ENCODE results near the gene BTBD10. TPM values are rescaled to one million over a fixed set of nuclear protein-coding genes. Genes with fewer than 3 reads are reported as not detected.

Gene BTBD10
- total RNA-seq, 1 experiment from 2014 or later: 18.4 TPM

- peaks cover 6% of the 10 kb centered on the region for H3K9me3 ChIP-seq (ENCODE audit: low read depth, low read length, poor library complexity, severe bottlenecking)
- POLR2A ChIA-PET (ENCODE audit: low non-redundant PET): no interaction called here
- CTCF ChIA-PET: no interaction called here
Measured at GRCh38 chr11:13429836-13430235, 33.2 kb downstream of the BTBD10 start.

GRCh38 chr11:13429288-13429687 is 33.7 kb downstream of the BTBD10 start:
- CTCF ChIA-PET: no interaction called here

More at GRCh38 chr11:13429836-13430235, 33.2 kb downstream of the BTBD10 start:
- H3K4me3 ChIP-seq (ENCODE audit: low read depth, low read length, poor library complexity, severe bottlenecking): no peak overlapping the region
- no peak overlapping the region for H3K27ac ChIP-seq (ENCODE audit: low read depth, low read length, poor library complexity, severe bottlenecking)
- TF ChIP-seq CTCF (conservative IDR thresholded peaks at IDR 0.05; ENCODE audit: low read depth, low read length) (no peak), EZH2 (IDR thresholded peaks at IDR 0.05; ENCODE audit: borderline replicate concordance, low read depth, low read length, poor library complexity, severe bottlenecking) (no peak)
- intact Hi-C loops (cut with micrococcal nuclease; ENCODE audit: unreplicated experiment): no loop called here
- H3K4me1 ChIP-seq (ENCODE audit: insufficient read depth, low read length, poor library complexity, severe bottlenecking): no peaks in the 10 kb centered on the region
- no TSS peak for BruUV-seq (replicated peaks)
- no peak for DNase-seq (ENCODE audit: low spot score)
- no peaks in the 10 kb centered on the region for H3K27me3 ChIP-seq (replicated peaks; ENCODE audit: insufficient read depth, low read depth, low read length, poor library complexity)
- H3K36me3 ChIP-seq (ENCODE audit: insufficient read depth, low read length, poor library complexity, severe bottlenecking): no peaks in the 10 kb centered on the region

GRCh38 chr11:13427440-13427839 is 35.6 kb downstream of the BTBD10 start:
- Histone ChIP-seq H3K4me1 (ENCODE audit: insufficient read depth, low read length, poor library complexity, severe bottlenecking) (no peaks in the 10 kb centered on the region), H3K4me3 (ENCODE audit: low read depth, low read length, poor library complexity, severe bottlenecking) (no peak overlapping the region), H3K27me3 (replicated peaks; ENCODE audit: insufficient read depth, low read depth, low read length, poor library complexity) (no peaks in the 10 kb centered on the region), H3K27ac (ENCODE audit: low read depth, low read length, poor library complexity, severe bottlenecking) (no peak overlapping the region), H3K9me3 (ENCODE audit: low read depth, low read length, poor library complexity, severe bottlenecking) (peaks cover 6% of the 10 kb centered on the region), H3K36me3 (ENCODE audit: insufficient read depth, low read length, poor library complexity, severe bottlenecking) (no peaks in the 10 kb centered on the region)
- no TSS peak for BruUV-seq (replicated peaks)
- ChIA-PET CTCF (no interaction called here), POLR2A (ENCODE audit: low non-redundant PET) (no interaction called here)
- no peak for TF ChIP-seq CTCF (conservative IDR thresholded peaks at IDR 0.05; ENCODE audit: low read depth, low read length)
- TF ChIP-seq EZH2 (IDR thresholded peaks at IDR 0.05; ENCODE audit: borderline replicate concordance, low read depth, low read length, poor library complexity, severe bottlenecking): no peak
- intact Hi-C loops (cut with micrococcal nuclease; ENCODE audit: unreplicated experiment): no loop called here
- no peak for DNase-seq (ENCODE audit: low spot score)

More at GRCh38 chr11:13429288-13429687, 33.7 kb downstream of the BTBD10 start:
- no peak overlapping the region for H3K27ac ChIP-seq (ENCODE audit: low read depth, low read length, poor library complexity, severe bottlenecking)
- no TSS peak for BruUV-seq (replicated peaks)
- H3K4me1 ChIP-seq (ENCODE audit: insufficient read depth, low read length, poor library complexity, severe bottlenecking): no peaks in the 10 kb centered on the region
- POLR2A ChIA-PET (ENCODE audit: low non-redundant PET): no interaction called here
- DNase-seq (ENCODE audit: low spot score): no peak
- no peaks in the 10 kb centered on the region for H3K27me3 ChIP-seq (replicated peaks; ENCODE audit: insufficient read depth, low read depth, low read length, poor library complexity)
- peaks cover 6% of the 10 kb centered on the region for H3K9me3 ChIP-seq (ENCODE audit: low read depth, low read length, poor library complexity, severe bottlenecking)
- TF ChIP-seq CTCF (conservative IDR thresholded peaks at IDR 0.05; ENCODE audit: low read depth, low read length) (no peak), EZH2 (IDR thresholded peaks at IDR 0.05; ENCODE audit: borderline replicate concordance, low read depth, low read length, poor library complexity, severe bottlenecking) (no peak)
- intact Hi-C loops (cut with micrococcal nuclease; ENCODE audit: unreplicated experiment): no loop called here
- H3K4me3 ChIP-seq (ENCODE audit: low read depth, low read length, poor library complexity, severe bottlenecking): no peak overlapping the region
- no peaks in the 10 kb centered on the region for H3K36me3 ChIP-seq (ENCODE audit: insufficient read depth, low read length, poor library complexity, severe bottlenecking)

Measured in A673 (cell line).